ENCODE results near the gene ZDHHC17. TPM values are rescaled to one million over a fixed set of nuclear protein-coding genes. Genes with fewer than 3 reads are reported as not detected.
"Not testable (repeated sequence)": the region's sequence is repeated elsewhere in the genome, so short reads cannot be mapped to it uniquely, and the experiment has no call there.

The ZDHHC17 gene
- total RNA-seq, 4 donors from 2014 or later: 48.5 to 365 (median 102) TPM

GRCh38 chr12:76717314-76717713 is 46.6 kb upstream of the ZDHHC17 start:
- TF ChIP-seq POLR2A (IDR thresholded peaks at IDR 0.05): no peak
- TF ChIP-seq, protein P1, sequence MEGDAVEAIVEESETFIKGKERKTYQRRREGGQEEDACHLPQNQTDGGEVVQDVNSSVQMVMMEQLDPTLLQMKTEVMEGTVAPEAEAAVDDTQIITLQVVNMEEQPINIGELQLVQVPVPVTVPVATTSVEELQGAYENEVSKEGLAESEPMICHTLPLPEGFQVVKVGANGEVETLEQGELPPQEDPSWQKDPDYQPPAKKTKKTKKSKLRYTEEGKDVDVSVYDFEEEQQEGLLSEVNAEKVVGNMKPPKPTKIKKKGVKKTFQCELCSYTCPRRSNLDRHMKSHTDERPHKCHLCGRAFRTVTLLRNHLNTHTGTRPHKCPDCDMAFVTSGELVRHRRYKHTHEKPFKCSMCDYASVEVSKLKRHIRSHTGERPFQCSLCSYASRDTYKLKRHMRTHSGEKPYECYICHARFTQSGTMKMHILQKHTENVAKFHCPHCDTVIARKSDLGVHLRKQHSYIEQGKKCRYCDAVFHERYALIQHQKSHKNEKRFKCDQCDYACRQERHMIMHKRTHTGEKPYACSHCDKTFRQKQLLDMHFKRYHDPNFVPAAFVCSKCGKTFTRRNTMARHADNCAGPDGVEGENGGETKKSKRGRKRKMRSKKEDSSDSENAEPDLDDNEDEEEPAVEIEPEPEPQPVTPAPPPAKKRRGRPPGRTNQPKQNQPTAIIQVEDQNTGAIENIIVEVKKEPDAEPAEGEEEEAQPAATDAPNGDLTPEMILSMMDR (IDR thresholded peaks at IDR 0.05): no peak

DNA sequence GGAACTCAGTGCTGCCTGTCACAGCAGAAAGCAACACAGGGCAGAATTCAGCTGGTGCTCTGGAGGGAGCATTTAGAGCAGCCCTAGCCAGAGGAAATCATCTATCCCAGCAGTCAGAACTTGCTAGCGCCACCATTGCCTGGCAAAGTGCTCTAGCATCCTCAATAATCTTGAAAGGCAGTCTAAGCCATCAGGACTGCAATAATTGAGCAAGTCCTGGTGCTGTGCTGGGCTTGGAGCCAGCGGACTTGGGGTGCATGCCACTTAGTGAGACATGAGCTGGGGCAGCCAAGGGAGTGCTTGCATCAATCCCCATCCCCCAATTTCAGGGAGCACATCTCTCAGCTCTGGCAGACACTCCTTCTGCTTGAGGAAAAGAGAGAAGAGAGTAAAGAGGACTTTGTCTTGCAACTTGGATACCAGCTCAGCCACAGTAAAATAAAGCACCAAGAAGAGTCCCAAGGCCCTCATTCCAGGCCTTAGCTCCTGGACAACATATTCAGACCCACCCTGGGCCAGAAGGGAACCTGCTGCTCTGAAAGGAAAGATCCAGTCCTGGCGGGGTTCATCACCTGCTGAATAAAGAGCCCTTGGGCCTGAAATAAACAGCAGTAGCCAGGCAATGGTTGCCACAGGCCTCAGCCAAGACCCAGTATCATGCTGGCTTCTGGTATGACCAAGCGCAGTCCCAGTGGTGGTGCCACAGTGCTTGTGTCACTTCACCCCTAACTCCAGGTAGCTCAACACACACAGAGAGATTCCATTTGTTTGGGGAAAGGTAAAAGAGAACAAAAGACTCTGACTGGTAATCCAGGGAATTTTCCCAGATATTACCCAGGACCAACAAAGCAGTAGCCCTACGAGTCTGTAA is 44.5 kb upstream of the ZDHHC17 start:
- Histone ChIP-seq H3K27me3 (no peaks in the 10 kb centered on the region), H3K9me3 (no peaks in the 10 kb centered on the region), H3K4me3 (no peak overlapping the region), H3K27ac (no peak overlapping the region), H3K4me1 (no peaks in the 10 kb centered on the region), H3K36me3 (no peaks in the 10 kb centered on the region)
- TF ChIP-seq POLR2A (IDR thresholded peaks at IDR 0.05): no peak
- TF ChIP-seq, protein P1 (IDR thresholded peaks at IDR 0.05): no peak
- intact Hi-C loops (cut with DNase I; ENCODE audit: low total_unique reads): no loop called here
- no peak for DNase-seq

More at GRCh38 chr12:76717314-76717713, 46.6 kb upstream of the ZDHHC17 start:
- Histone ChIP-seq H3K27ac (no peak overlapping the region), H3K9me3 (no peaks in the 10 kb centered on the region), H3K27me3 (no peaks in the 10 kb centered on the region), H3K4me3 (no peak overlapping the region), H3K4me1 (no peaks in the 10 kb centered on the region), H3K36me3 (no peaks in the 10 kb centered on the region)
- intact Hi-C loops (cut with DNase I; ENCODE audit: low total_unique reads): no loop called here
- DNase-seq: no peak

GRCh38 chr12:76720068-76720467 is 43.8 kb upstream of the ZDHHC17 start:
- no peaks in the 10 kb centered on the region for H3K9me3 ChIP-seq
- TF ChIP-seq, protein P1 (IDR thresholded peaks at IDR 0.05): no peak
- TF ChIP-seq POLR2A (IDR thresholded peaks at IDR 0.05): no peak
- no peak overlapping the region for H3K4me3 ChIP-seq
- H3K27me3 ChIP-seq: no peaks in the 10 kb centered on the region
- H3K27ac ChIP-seq: no peak overlapping the region
- H3K36me3 ChIP-seq: no peaks in the 10 kb centered on the region
- H3K4me1 ChIP-seq: no peaks in the 10 kb centered on the region
- intact Hi-C loops (cut with DNase I; ENCODE audit: low total_unique reads): no loop called here
- no peak for DNase-seq

DNA sequence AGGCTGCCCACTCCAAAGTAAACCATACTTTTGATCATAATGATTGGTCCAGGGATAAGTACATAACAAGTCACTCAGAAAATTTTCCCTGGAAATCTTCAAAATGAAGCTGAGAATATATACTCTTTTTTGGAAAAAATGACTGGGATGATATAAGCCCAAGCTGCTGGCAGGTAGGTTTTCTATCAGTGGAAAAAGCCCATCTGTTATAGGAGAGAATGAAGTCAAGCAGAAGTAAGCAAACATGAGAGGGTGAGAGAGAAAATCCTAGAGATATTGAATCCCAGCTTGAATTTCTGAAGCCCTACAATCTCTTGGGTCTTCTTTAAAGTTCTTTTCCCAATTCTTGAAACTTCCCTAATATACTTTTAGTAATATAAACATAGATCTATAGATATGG is 37.3 kb upstream of the ZDHHC17 start:
- TF ChIP-seq, protein P1 (IDR thresholded peaks at IDR 0.05): no peak
- no peak for TF ChIP-seq POLR2A (IDR thresholded peaks at IDR 0.05)
- intact Hi-C loops (cut with DNase I; ENCODE audit: low total_unique reads): no loop called here

GRCh38 chr12:76732188-76732587 is 31.7 kb upstream of the ZDHHC17 start:
- intact Hi-C loops (cut with DNase I; ENCODE audit: low total_unique reads); H3K4me1 ChIP-seq; H3K27me3 ChIP-seq; DNase-seq; H3K27ac ChIP-seq; H3K9me3 ChIP-seq; H3K4me3 ChIP-seq; H3K36me3 ChIP-seq: not testable (repeated sequence)

More for the DNA sequence above, 37.3 kb upstream of the ZDHHC17 start:
- Histone ChIP-seq H3K9me3 (no peaks in the 10 kb centered on the region), H3K27ac (no peak overlapping the region), H3K27me3 (no peaks in the 10 kb centered on the region), H3K36me3 (no peaks in the 10 kb centered on the region), H3K4me1 (no peaks in the 10 kb centered on the region), H3K4me3 (no peak overlapping the region)
- DNase-seq: no peak

DNA sequence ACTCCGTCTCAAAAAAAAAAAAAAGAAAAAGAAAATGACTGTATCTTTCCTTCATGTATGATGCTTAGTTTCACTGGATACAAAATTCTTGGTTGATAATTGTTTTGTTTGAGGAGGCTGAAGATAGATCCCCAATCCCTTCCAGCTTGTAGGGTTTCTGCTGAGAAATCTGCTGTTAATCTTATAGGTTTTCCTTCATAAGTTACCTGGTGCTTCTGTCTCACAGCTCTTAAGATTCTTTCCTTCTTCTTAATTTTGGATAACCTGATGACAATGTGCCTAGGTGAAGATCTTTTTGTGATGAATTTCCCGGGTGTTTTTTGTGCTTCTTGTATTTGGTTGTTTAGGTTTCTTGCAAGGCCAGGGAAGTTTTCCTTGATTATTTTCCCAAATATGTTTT is 26.2 kb upstream of the ZDHHC17 start:
- intact Hi-C loops (cut with DNase I; ENCODE audit: low total_unique reads); H3K27ac ChIP-seq; H3K36me3 ChIP-seq; H3K4me3 ChIP-seq; H3K4me1 ChIP-seq; H3K27me3 ChIP-seq; DNase-seq; H3K9me3 ChIP-seq: not testable (repeated sequence)

Data from uterus (tissue), 4 donors.